SK-N-SH (cell line): ENCODE data around the gene NAALADL1. TPM values are rescaled to one million over a fixed set of nuclear protein-coding genes. Genes with fewer than 3 reads are reported as not detected.
A peak's percentile ranks its signal among the peaks of the same experiment; 100 is the strongest.

Source experiments
- CHD2 ChIP-seq: fragments of 150-350 bp; IDR thresholded peaks from 2 replicates; pipeline ENCODE4 v1.6.1; 2018; ENCODE audit warnings: low read length; ENCODE audit not compliant: partially characterized antibody
- ELF1 ChIP-seq: IDR thresholded peaks from 2 replicates; pipeline ENCODE4 v1.4.0; 2012
- FOXJ3 ChIP-seq: sonication (generic); formaldehyde crosslinking; IDR thresholded peaks from 2 replicates; pipeline ENCODE4 v1.5.1; 2020; ENCODE audit warnings: mild to moderate bottlenecking, missing genetic modification reagents
- IRF3 ChIP-seq: fragments of 150-350 bp; IDR thresholded peaks from 2 replicates; pipeline ENCODE4 v1.6.1; 2016; ENCODE audit warnings: mild to moderate bottlenecking, low read depth, low read length
- POLR2AphosphoS5 ChIP-seq: IDR thresholded peaks from 2 replicates; pipeline ENCODE4 v1.6.1; 2012; ENCODE audit warnings: low read depth, low read length
- RAD21 ChIP-seq: IDR thresholded peaks from 2 replicates; pipeline ENCODE4 v1.6.1; 2012; ENCODE audit warnings: mild to moderate bottlenecking, low read length
- RCOR1 ChIP-seq: fragments of 150-350 bp; IDR thresholded peaks from 2 replicates; pipeline ENCODE4 v1.6.1; 2017; ENCODE audit warnings: antibody characterized with exemption, low read length
- RFX5 ChIP-seq: IDR thresholded peaks from 2 replicates; pipeline ENCODE4 v1.6.1; 2012; ENCODE audit warnings: mild to moderate bottlenecking, improper control_type of control experiment, low read length
- SIN3A ChIP-seq: IDR thresholded peaks from 2 replicates; pipeline ENCODE4 v1.6.1; 2012; ENCODE audit warnings: low read depth, mild to moderate bottlenecking, low read length, moderate library complexity, borderline replicate concordance
- TCF12 ChIP-seq: IDR thresholded peaks from 2 replicates; pipeline ENCODE4 v1.4.0; 2012
- USF1 ChIP-seq: IDR thresholded peaks from 2 replicates; pipeline ENCODE4 v1.4.0; 2012; ENCODE audit warnings: low read depth, borderline replicate concordance
- YY1 ChIP-seq: IDR thresholded peaks from 2 replicates; pipeline ENCODE4 v1.4.0; 2012; ENCODE audit warnings: low read depth, mild to moderate bottlenecking
- polyA plus RNA-seq, 3 experiments: library from polyadenylated mRNA; depleted of rRNA; stranded (reverse); fragments of >200 nt; gene quantifications; 2 replicates each; pipeline ENCODE4 v1.2.3, GENCODE V29; 2012
- TF ChIP-seq, protein P1 (sequence below): IDR thresholded peaks from 2 replicates; pipeline ENCODE4 v1.6.1; 2012; ENCODE audit warnings: mild to moderate bottlenecking, low read depth, low read length, moderate library complexity
- TF ChIP-seq, protein P2 (sequence below): IDR thresholded peaks from 2 replicates; pipeline ENCODE4; 2012

NAALADL1 gene
- polyA plus RNA-seq, 1 of the 3 experiments (the other 2 are of a cell fraction) = not detected

- no peak for TF ChIP-seq IRF3
- peak; percentile 64; the same call in 1 of the 2 replicates for TF ChIP-seq FOXJ3 (CRISPR knock-in tag)
- TF ChIP-seq, protein P1, sequence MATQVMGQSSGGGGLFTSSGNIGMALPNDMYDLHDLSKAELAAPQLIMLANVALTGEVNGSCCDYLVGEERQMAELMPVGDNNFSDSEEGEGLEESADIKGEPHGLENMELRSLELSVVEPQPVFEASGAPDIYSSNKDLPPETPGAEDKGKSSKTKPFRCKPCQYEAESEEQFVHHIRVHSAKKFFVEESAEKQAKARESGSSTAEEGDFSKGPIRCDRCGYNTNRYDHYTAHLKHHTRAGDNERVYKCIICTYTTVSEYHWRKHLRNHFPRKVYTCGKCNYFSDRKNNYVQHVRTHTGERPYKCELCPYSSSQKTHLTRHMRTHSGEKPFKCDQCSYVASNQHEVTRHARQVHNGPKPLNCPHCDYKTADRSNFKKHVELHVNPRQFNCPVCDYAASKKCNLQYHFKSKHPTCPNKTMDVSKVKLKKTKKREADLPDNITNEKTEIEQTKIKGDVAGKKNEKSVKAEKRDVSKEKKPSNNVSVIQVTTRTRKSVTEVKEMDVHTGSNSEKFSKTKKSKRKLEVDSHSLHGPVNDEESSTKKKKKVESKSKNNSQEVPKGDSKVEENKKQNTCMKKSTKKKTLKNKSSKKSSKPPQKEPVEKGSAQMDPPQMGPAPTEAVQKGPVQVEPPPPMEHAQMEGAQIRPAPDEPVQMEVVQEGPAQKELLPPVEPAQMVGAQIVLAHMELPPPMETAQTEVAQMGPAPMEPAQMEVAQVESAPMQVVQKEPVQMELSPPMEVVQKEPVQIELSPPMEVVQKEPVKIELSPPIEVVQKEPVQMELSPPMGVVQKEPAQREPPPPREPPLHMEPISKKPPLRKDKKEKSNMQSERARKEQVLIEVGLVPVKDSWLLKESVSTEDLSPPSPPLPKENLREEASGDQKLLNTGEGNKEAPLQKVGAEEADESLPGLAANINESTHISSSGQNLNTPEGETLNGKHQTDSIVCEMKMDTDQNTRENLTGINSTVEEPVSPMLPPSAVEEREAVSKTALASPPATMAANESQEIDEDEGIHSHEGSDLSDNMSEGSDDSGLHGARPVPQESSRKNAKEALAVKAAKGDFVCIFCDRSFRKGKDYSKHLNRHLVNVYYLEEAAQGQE = 0 out of 2 replicates have a peak, but pooled peaks have one; percentile 45
- TF ChIP-seq CHD2 = peak; percentile 95
- TF ChIP-seq, protein P2, sequence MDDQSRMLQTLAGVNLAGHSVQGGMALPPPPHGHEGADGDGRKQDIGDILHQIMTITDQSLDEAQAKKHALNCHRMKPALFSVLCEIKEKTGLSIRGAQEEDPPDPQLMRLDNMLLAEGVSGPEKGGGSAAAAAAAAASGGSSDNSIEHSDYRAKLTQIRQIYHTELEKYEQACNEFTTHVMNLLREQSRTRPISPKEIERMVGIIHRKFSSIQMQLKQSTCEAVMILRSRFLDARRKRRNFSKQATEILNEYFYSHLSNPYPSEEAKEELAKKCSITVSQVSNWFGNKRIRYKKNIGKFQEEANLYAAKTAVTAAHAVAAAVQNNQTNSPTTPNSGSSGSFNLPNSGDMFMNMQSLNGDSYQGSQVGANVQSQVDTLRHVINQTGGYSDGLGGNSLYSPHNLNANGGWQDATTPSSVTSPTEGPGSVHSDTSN = peak; percentile 53
- TF ChIP-seq RAD21 = no peak
- peak; percentile 89 for TF ChIP-seq YY1
- peak; percentile 78; the same call in 1 of the 2 replicates for TF ChIP-seq RCOR1
- no peak for TF ChIP-seq RFX5
- TF ChIP-seq TCF12 = peak; percentile 26; the same call in 1 of the 2 replicates
- TF ChIP-seq ELF1 = peak; percentile 95
- peak; percentile 95 for TF ChIP-seq POLR2AphosphoS5
- TF ChIP-seq SIN3A = peak; percentile 81
- TF ChIP-seq USF1 = peak; percentile 52; the same call in 1 of the 2 replicates
- TF ChIP-seq, all 33 proteins: peak for 19
These were observed 37.8 kb upstream of the NAALADL1 start, which contains the start of gene VPS51 (continued) for GRCh38 chr11:65095974-65096806.
